Vagina (tissue), 2 donors: ENCODE measurements around the gene MGMT.

ENCODE experiments used
- CTCF ChIP-seq, 3 experiments: fragments of 450-650 bp in 2 of 3; fragments of 200-600 bp in 1 of 3; sonication (generic) in 1 of 3; IDR thresholded peaks; one replicate each; pipeline ENCODE4 v1.5.1; 2017 to 2019; ENCODE audit warnings: antibody characterized with exemption in 3 of 3, mild to moderate bottlenecking in 2 of 3, moderate library complexity in 2 of 3
- POLR2A ChIP-seq, 2 donors: fragments of 450-650 bp; IDR thresholded peaks; one replicate each; pipeline ENCODE4 v1.6.1; 2017; ENCODE audit warnings: antibody characterized with exemption in 2 of 2, mild to moderate bottlenecking in 2 of 2, moderate library complexity in 2 of 2

GRCh38 chr10:129800796-129801340 is 333.8 kb downstream of the MGMT start:
- no peak for TF ChIP-seq CTCF (IDR thresholded peaks at IDR 0.05)
- no peak for TF ChIP-seq POLR2A (IDR thresholded peaks at IDR 0.05)
